ENCODE measurements around the gene CTSA. TPM values are rescaled to one million over a fixed set of nuclear protein-coding genes. Genes with fewer than 3 reads are reported as not detected.
A peak's percentile ranks its signal among the peaks of the same experiment; 100 is the strongest.

The CTSA gene
- total RNA-seq, 1 donor from 2014 or later: 82.0 TPM

DNA sequence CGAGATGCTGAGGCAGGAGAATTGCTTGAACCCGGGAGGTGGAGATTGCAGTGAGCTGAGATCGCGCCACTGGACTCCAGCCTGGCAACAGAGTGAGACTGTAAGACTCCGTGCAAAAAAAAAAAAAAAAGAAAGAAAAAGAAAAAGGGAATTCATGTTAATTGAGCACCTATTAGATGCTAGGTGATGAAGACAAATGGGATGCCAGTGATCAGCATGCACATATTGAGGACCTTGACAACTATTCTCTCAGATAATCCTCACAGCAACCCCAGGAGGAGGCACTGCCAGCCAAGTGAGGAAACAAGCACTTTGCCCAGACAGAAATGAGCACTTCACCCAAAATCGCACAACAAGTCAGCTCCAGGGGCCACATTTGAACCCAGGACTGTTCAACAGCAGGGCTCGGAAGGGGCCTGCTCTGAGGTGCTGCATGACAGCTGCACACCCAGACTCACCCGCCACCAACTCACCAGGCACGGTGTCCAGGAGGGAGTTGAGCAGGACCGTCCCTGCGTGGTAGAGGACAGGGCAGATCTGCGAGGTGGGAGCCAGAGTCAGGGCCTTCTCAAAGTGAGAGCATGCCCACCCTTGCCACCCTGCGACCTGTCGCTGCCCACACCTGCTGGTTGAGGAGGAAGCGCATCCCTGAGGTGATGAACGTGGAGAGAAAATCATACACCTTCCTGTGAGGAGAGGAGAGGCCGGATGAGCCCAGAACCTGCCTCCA, 16.2 kb downstream of the CTSA start:
- intact Hi-C loops (cut with DNase I): no loop called here
- Histone ChIP-seq H3K27ac (no peak overlapping the region), H3K4me1 (peaks cover 2 to 9% of the 10 kb centered on the region in 2 donors), H3K36me3 (no peaks in the 10 kb centered on the region), H3K4me3 (no peak overlapping the region), H3K27me3 (no peaks in the 10 kb centered on the region), H3K9me3 (no peaks in the 10 kb centered on the region)
- TF ChIP-seq, protein P1, sequence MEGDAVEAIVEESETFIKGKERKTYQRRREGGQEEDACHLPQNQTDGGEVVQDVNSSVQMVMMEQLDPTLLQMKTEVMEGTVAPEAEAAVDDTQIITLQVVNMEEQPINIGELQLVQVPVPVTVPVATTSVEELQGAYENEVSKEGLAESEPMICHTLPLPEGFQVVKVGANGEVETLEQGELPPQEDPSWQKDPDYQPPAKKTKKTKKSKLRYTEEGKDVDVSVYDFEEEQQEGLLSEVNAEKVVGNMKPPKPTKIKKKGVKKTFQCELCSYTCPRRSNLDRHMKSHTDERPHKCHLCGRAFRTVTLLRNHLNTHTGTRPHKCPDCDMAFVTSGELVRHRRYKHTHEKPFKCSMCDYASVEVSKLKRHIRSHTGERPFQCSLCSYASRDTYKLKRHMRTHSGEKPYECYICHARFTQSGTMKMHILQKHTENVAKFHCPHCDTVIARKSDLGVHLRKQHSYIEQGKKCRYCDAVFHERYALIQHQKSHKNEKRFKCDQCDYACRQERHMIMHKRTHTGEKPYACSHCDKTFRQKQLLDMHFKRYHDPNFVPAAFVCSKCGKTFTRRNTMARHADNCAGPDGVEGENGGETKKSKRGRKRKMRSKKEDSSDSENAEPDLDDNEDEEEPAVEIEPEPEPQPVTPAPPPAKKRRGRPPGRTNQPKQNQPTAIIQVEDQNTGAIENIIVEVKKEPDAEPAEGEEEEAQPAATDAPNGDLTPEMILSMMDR (IDR thresholded peaks at IDR 0.05): no peak
- DNase-seq (ENCODE audit: low spot score in 2 of 2): no peak

DNA sequence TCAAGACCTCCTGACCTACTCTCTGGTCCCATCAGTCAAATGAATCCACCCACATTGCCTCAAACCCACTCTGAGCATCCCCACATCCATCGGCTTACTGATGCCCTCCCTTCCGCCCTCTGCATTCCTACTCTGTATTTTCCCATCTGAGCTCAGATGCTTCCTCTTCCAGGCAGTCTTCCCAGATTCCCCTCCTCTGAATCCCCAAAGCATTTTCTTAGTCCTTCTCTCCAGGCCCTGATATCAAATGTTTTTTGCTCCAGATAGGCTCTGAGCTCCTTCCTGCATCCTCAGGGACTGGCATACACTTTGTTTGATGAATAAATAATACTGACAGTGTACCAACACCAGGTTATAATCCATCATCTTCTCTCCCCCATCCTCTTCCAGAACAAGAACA, 16.9 kb downstream of the CTSA start:
- intact Hi-C loops (cut with DNase I): no loop called here
- Histone ChIP-seq H3K36me3 (no peaks in the 10 kb centered on the region), H3K9me3 (no peaks in the 10 kb centered on the region), H3K4me3 (no peak overlapping the region), H3K27me3 (no peaks in the 10 kb centered on the region), H3K27ac (no peak overlapping the region), H3K4me1 (peaks cover 6 to 13% of the 10 kb centered on the region in 2 donors)
- no peak for DNase-seq (ENCODE audit: low spot score in 2 of 2)
- TF ChIP-seq, protein P1 (IDR thresholded peaks at IDR 0.05): no peak

DNA sequence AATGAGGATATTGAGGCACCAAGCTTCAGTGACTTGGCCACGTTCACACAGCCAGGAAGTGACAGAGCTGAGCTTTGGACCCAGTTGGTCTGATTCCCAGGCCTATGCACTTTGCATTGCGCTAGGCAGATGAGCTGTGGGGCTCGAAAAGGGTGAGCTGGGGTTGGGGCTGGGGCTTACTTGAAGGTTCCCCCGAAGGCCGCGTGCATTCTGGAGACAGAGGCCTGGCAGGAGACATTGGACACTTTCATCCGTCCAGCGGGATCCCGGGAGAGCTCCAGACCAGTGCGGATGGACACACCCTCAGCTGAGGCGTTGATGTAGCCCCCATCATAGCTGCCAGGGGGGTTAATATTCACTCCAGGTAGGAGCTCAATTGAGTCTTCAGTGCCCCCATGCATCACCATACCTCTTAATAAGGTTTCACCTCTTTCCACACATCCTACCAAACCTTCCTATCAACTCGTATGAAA, 18.2 kb downstream of the CTSA start:
- intact Hi-C loops (cut with DNase I): no loop called here
- Histone ChIP-seq H3K4me3 (no peak overlapping the region), H3K9me3 (no peaks in the 10 kb centered on the region), H3K27me3 (no peaks in the 10 kb centered on the region), H3K27ac (no peak overlapping the region), H3K36me3 (no peaks in the 10 kb centered on the region), H3K4me1 (peaks cover 6 to 13% of the 10 kb centered on the region in 2 donors)
- TF ChIP-seq, protein P1 (IDR thresholded peaks at IDR 0.05): no peak
- DNase-seq (ENCODE audit: low spot score in 2 of 2): no peak

DNA sequence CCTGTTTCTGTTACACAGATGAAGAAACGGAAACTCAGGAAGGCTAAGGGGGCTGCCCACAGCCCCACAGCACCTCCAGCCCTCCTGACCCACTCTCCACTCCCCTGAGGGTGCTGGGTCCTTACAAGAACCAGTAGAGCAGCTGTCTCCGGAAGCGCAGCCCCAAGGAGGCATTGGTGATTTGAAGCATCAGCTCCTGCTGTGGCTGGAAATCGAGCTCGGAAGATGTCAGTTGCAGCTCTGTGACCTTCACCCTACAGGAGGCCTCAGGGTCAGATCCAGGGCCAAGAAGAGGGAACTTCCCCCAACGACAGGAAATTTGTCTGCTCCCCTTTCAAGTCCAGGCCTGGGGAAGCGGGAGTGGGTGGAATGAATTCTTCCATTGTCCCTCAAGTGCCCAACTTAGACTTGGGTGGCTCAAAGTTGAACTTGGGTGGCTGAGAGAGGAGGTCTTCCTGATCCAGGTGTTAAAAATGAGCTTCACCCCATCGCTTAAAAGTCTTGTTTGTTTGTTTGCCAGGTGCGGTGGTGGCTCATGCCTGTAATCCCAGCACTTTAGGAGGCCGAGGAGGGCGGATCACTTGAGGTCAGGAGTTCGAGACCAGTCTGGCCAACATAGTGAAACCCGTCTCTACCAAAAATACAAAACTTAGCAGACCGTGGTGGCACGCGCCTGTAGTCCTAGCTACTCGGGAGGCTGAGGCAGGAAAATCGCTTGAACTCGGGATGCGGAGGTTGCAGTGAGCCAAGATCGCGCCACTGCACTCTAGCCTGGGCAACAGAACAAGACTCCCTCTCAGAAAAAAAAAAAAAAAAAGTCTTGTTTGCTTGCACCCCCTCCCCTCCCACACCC, 18.9 kb downstream of the CTSA start:
- no peak for DNase-seq (ENCODE audit: low spot score in 2 of 2)
- H3K27ac ChIP-seq: peak overlapping the region; percentile 31 to 57
- H3K27me3 ChIP-seq: no peaks in the 10 kb centered on the region
- intact Hi-C loops (cut with DNase I): loop anchor here (1.0 kb wide), 1 partner anchor 19 kb away; the partner anchor contains the start of genes CTSA and NEURL2
- no peaks in the 10 kb centered on the region for H3K36me3 ChIP-seq
- H3K9me3 ChIP-seq: no peaks in the 10 kb centered on the region
- TF ChIP-seq, protein P1 (IDR thresholded peaks at IDR 0.05): no peak
- H3K4me1 ChIP-seq: peaks cover 6 to 13% of the 10 kb centered on the region in 2 donors
- H3K4me3 ChIP-seq: peak overlapping the region; percentile 20 to 64

DNA sequence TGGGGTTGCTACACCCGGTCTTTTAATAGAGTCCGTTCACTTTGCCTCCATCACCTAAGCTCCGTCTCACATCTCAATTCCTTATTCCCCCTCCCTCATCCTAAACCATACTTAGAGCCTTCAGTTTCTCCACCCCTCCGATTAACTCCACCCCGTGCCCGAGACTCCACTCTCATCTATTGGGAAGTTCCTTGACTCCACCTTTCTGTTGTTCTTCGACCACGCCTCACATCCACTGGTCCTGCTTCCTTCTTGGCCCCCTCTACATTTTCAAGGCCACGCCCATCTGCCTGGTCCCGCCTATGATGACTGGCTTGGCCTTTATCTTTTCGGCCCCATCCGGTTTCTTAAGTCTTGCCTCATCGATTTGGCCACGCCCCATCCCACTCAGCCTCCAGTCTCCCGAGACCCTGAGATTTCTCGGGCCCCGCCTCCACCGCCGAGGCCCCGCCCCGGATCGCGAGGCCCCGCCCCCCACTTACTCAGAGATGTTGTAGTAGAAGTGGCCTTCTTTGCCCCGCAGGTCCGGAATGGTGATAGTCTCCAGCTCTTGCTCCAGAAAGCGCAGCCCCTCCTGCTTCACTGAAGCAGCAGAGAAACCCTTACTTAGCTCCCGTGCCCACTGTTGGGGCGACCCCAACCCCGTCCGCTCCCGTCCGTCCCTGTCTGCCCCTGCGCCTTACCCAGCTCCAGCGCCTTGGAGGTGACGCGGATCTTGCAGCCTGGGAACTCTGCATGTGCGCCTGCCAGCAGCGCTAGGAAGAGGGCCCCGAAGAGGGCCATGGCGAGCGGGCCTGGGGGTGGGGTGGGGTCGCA, 19.7 kb downstream of the CTSA start:
- TF ChIP-seq, protein P1 (IDR thresholded peaks at IDR 0.05): no peak
- intact Hi-C loops (cut with DNase I): loop anchor here (1.0 kb wide), 2 partner anchors 20 to 23 kb away; partner anchors contain the start of genes CTSA, NEURL2 and PCIF1
- Histone ChIP-seq H3K9me3 (no peaks in the 10 kb centered on the region), H3K27ac (peak overlapping the region; percentile 38 to 71), H3K36me3 (no peaks in the 10 kb centered on the region), H3K27me3 (no peaks in the 10 kb centered on the region), H3K4me1 (peaks cover 6 to 13% of the 10 kb centered on the region in 2 donors), H3K4me3 (peak overlapping the region; percentile 49 to 64)
- DNase-seq (ENCODE audit: low spot score in 2 of 2): peak; percentile 98 to 99
